Measurements from ENCODE around the gene C1orf174. TPM values are rescaled to one million over a fixed set of nuclear protein-coding genes. Genes with fewer than 3 reads are reported as not detected.

Gene C1orf174
- total and polyA plus RNA-seq, 12 donors: 7.5 to 13.4 (median 10.9) TPM

GRCh38 chr1:3876716-3877115 is 23.4 kb downstream of the C1orf174 start:
- ATAC-seq (peak in 1 of 8 donors; percentile 18), DNase-seq (no peak)
- H3K27me3 ChIP-seq: no peaks in the 10 kb centered on the region
- H3K36me3 ChIP-seq: peaks cover 0 to 84% (median 58%) of the 10 kb centered on the region in 9 donors
- no peaks in the 10 kb centered on the region for H3K4me1 ChIP-seq
- WGBS, 2 donors: 91% methylated on average over 16 of the region's 16 CpGs
- intact Hi-C loops (cut with DNase I): no loop called here
- no peak overlapping the region for H3K27ac ChIP-seq
- TF ChIP-seq, protein P1, sequence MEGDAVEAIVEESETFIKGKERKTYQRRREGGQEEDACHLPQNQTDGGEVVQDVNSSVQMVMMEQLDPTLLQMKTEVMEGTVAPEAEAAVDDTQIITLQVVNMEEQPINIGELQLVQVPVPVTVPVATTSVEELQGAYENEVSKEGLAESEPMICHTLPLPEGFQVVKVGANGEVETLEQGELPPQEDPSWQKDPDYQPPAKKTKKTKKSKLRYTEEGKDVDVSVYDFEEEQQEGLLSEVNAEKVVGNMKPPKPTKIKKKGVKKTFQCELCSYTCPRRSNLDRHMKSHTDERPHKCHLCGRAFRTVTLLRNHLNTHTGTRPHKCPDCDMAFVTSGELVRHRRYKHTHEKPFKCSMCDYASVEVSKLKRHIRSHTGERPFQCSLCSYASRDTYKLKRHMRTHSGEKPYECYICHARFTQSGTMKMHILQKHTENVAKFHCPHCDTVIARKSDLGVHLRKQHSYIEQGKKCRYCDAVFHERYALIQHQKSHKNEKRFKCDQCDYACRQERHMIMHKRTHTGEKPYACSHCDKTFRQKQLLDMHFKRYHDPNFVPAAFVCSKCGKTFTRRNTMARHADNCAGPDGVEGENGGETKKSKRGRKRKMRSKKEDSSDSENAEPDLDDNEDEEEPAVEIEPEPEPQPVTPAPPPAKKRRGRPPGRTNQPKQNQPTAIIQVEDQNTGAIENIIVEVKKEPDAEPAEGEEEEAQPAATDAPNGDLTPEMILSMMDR (IDR thresholded peaks at IDR 0.05): no peak
- peaks cover 0 to 17% (median 8%) of the 10 kb centered on the region in 11 donors for H3K9me3 ChIP-seq
- no peak overlapping the region for H3K4me3 ChIP-seq

DNA sequence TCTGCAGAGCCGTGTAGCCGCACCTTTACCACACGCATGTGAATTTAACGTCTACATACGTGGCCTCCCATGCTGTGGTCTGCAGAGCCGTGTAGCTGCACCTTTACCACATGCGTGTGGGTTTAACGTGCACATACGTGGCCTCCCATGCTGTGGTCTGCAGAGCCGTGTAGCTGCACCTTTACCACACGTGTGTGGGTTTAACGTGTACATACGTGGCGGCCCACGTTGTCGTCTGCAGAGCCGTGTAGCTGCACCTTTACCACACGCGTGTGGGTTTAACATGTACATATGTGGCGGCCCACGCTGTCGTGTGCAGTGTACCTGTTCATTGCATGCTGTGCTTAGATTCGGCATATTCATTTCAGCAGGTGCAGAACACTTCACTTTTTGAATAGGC is 25.3 kb downstream of the C1orf174 start:
- Histone ChIP-seq H3K4me3 (no peak overlapping the region), H3K36me3 (peaks cover 0 to 94% (median 48%) of the 10 kb centered on the region in 9 donors), H3K4me1 (no peaks in the 10 kb centered on the region), H3K27me3 (no peaks in the 10 kb centered on the region), H3K9me3 (peaks cover 0 to 17% (median 8%) of the 10 kb centered on the region in 11 donors), H3K27ac (no peak overlapping the region)
- TF ChIP-seq, protein P1 (IDR thresholded peaks at IDR 0.05): no peak
- intact Hi-C loops (cut with DNase I): no loop called here
- DNase-seq: no peak
- no peak for ATAC-seq
- WGBS, 2 donors: 94 to 96% methylated on average over 23 of the region's 23 CpGs

DNA sequence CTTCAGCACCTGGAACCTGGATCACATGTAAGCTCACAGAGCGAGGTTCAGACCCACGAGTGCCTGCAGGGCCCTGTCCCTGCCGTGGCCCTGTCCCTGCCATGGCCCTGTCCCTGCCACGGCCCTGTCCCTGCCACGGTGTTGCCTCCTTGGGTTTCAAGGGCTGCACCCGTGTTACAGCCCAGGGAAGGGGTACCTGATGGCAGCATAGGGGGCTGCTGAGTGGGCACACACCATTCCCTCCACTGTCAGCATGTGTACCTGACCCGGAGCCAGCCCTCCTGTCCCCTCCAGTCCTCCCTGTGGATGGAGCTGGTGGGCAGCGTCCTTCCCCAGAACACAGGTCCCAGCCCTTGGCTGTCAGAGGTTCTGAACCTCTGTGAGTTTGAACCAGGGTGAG is 27.5 kb downstream of the C1orf174 start:
- no peaks in the 10 kb centered on the region for H3K4me1 ChIP-seq
- peak in 1 of 8 donors; percentile 14 for ATAC-seq
- H3K36me3 ChIP-seq: peaks cover 0 to 93% (median 41%) of the 10 kb centered on the region in 9 donors
- intact Hi-C loops (cut with DNase I): no loop called here
- H3K9me3 ChIP-seq: no peaks in the 10 kb centered on the region
- no peaks in the 10 kb centered on the region for H3K27me3 ChIP-seq
- no peak for DNase-seq
- H3K27ac ChIP-seq: no peak overlapping the region
- 92 to 93% methylated on average over 8 of the region's 8 CpGs for WGBS, 2 donors
- TF ChIP-seq, protein P1 (IDR thresholded peaks at IDR 0.05): no peak
- no peak overlapping the region for H3K4me3 ChIP-seq

- Histone ChIP-seq H3K27me3 (no peaks in the 10 kb centered on the region), H3K4me3 (no peak overlapping the region), H3K27ac (no peak overlapping the region), H3K36me3 (peaks cover 0 to 92% (median 39%) of the 10 kb centered on the region in 9 donors), H3K9me3 (no peaks in the 10 kb centered on the region), H3K4me1 (no peaks in the 10 kb centered on the region)
- no peak for DNase-seq
- intact Hi-C loops (cut with DNase I): no loop called here
- no peak for ATAC-seq
- 95 to 97% methylated on average over 7 of the region's 7 CpGs for WGBS, 2 donors
- TF ChIP-seq, protein P1 (IDR thresholded peaks at IDR 0.05): no peak
These were observed 28.6 kb downstream of the C1orf174 start for GRCh38 chr1:3871451-3871805.

Data from heart right ventricle (tissue), 16 donors.